K562 (cell line): Measurements from ENCODE around the gene LINGO3. TPM values are rescaled to one million over a fixed set of nuclear protein-coding genes. Genes with fewer than 3 reads are reported as not detected.

Experiments
- ATAC-seq: fragments of 200-7000 bp; cut with Tn5 transposase; 3 replicates; pipeline ENCODE4 v1.9.1; 2020; ENCODE audit warnings: moderate library complexity
- BruUV-seq: library from RNA; stranded (reverse); fragments of 400-500 nt; replicated peaks from 2 replicates; lab custom pipeline; 2021; lab: Mats Ljungman, UMichigan
- CTCF ChIA-PET: fragments of 300-600 bp; formaldehyde crosslinking; extraction: SDS; loops from one replicate; lab custom pipeline; 2021; ENCODE audit warnings: low intra/inter-chr PET ratio; lab: Yijun Ruan, JAX
- POLR2A ChIA-PET: fragments of 300-600, 350-650 bp; sonication (Branson Sonifier 250); formaldehyde crosslinking; extraction: SDS; loops from one replicate; lab custom pipeline; 2021; ENCODE audit warnings: antibody characterized with exemption, inconsistent platforms; lab: Yijun Ruan, JAX
- DNase-seq, 4 experiments: peaks; one replicate each; pipeline versions ENCODE4 v3.0.0 to v3.0.0-alpha.2; 2011 to 2018; ENCODE audit warnings: low spot score in 3 of 4, mixed read lengths in 3 of 4; ENCODE audit errors: extremely low read depth in 1 of 4
- FAIRE-seq: peaks from 2 replicates; lab custom pipeline; 2011; peaks lifted over from hg19 to GRCh38; lab: Jason Lieb, UNC
- H2AFZ ChIP-seq: 2 replicates; pipeline ENCODE4 v1.6.0; 2011; ENCODE audit warnings: low read depth, low read length, control low read depth, inconsistent platforms
- H3K27ac ChIP-seq: fragments of 200-600 bp; 3 replicates; pipeline ENCODE4 v1.8.0; 2011; ENCODE audit warnings: low read depth, mild to moderate bottlenecking, control low read depth, inconsistent platforms, low read length, moderate library complexity, mixed read lengths; ENCODE audit errors: extremely low read depth
- H3K27me3 ChIP-seq, 2 experiments: fragments of 300-600 bp in 1 of 2; 2 replicates in 1 of 2; 3 replicates in 1 of 2; pipeline versions ENCODE4 v1.6.0 to v1.8.0; 2011; ENCODE audit warnings: inconsistent platforms in 2 of 2, low read length in 2 of 2, mild to moderate bottlenecking in 1 of 2, mixed read lengths in 1 of 2, moderate library complexity in 1 of 2; ENCODE audit not compliant: control insufficient read depth in 2 of 2, insufficient read depth in 2 of 2
- H3K36me3 ChIP-seq: fragments of 300-600 bp; 3 replicates; pipeline ENCODE4 v1.8.0; 2011; ENCODE audit warnings: mild to moderate bottlenecking, low read length, inconsistent platforms; ENCODE audit not compliant: control insufficient read depth, insufficient read depth
- H3K4me1 ChIP-seq, 2 experiments: fragments of 200-600 bp in 1 of 2; replicated peaks in 1 of 2; 2 replicates in 1 of 2; 3 replicates in 1 of 2; pipeline versions ENCODE4 v1.5.1 to v1.8.0; 2011; ENCODE audit warnings: inconsistent platforms in 2 of 2, low read length in 2 of 2, mild to moderate bottlenecking in 1 of 2, mixed read lengths in 1 of 2, moderate library complexity in 1 of 2; ENCODE audit not compliant: control insufficient read depth in 2 of 2, insufficient read depth in 2 of 2
- H3K4me2 ChIP-seq: 2 replicates; pipeline ENCODE4 v1.6.1; 2011; ENCODE audit warnings: low read length, control low read depth, inconsistent platforms, mixed read lengths; ENCODE audit not compliant: insufficient read depth
- H3K4me3 ChIP-seq: fragments of 200-600 bp; sonication (generic), shearing (Covaris generic); 2 replicates; pipeline ENCODE4 v1.5.1; 2016; ENCODE audit warnings: control low read depth, inconsistent platforms
- H3K79me2 ChIP-seq: fragments of 200-600 bp; 3 replicates; pipeline ENCODE4 v1.8.0; 2011; ENCODE audit warnings: low read length, inconsistent platforms; ENCODE audit not compliant: control insufficient read depth, insufficient read depth
- H3K9ac ChIP-seq, 2 experiments: 2 replicates each; pipeline versions ENCODE4 v1.6.0 to v1.6.1; 2011; ENCODE audit warnings: low read depth in 2 of 2, low read length in 2 of 2, control low read depth in 1 of 2, inconsistent platforms in 1 of 2, mild to moderate bottlenecking in 1 of 2, mixed read lengths in 1 of 2; ENCODE audit not compliant: insufficient read depth in 1 of 2
- H3K9me1 ChIP-seq: one replicate; pipeline ENCODE4 v1.6.0; 2011; ENCODE audit warnings: inconsistent platforms, mild to moderate bottlenecking, low read length, moderate library complexity; ENCODE audit not compliant: control insufficient read depth, insufficient read depth
- H3K9me3 ChIP-seq: replicated peaks from 2 replicates; pipeline ENCODE4 v1.5.1; 2011; ENCODE audit warnings: low read depth, low read length, inconsistent platforms; ENCODE audit not compliant: control insufficient read depth, insufficient read depth
- H4K20me1 ChIP-seq: replicated peaks from 2 replicates; pipeline ENCODE4 v1.6.1; 2011; ENCODE audit warnings: low read length, inconsistent platforms, mixed read lengths; ENCODE audit not compliant: control insufficient read depth, insufficient read depth
- CAMTA2 ChIP-seq: fragments of 250-450 bp; sonication (Bioruptor Pico); conservative IDR thresholded peaks from 2 replicates; pipeline ENCODE4 v1.5.1; 2022
- FOXK1 ChIP-seq: sonication (generic); formaldehyde crosslinking; IDR thresholded peaks from 2 replicates; pipeline ENCODE4 v1.8.0; 2022; ENCODE audit warnings: missing genetic modification reagents, mild to moderate bottlenecking, borderline replicate concordance
- POLR2G ChIP-seq: fragments of 200-400 bp; formaldehyde crosslinking; IDR thresholded peaks from 2 replicates; pipeline ENCODE4 v1.6.1; 2017; ENCODE audit warnings: low read depth, mild to moderate bottlenecking, antibody characterized with exemption, low read length, moderate library complexity
- RBFOX2 ChIP-seq: fragments of 200-400 bp; formaldehyde crosslinking; IDR thresholded peaks from 2 replicates; pipeline ENCODE4 v1.6.1; 2017; ENCODE audit warnings: low read depth, mild to moderate bottlenecking, low read length, moderate library complexity
- RBM22 ChIP-seq: fragments of 200-400 bp; formaldehyde crosslinking; IDR thresholded peaks from 2 replicates; pipeline ENCODE4 v1.6.1; 2018; ENCODE audit warnings: low read length, low read depth; ENCODE audit not compliant: poor library complexity, severe bottlenecking
- SMARCE1 ChIP-seq: fragments of 450-650 bp; IDR thresholded peaks from 2 replicates; pipeline ENCODE4 v1.7.1; 2016; ENCODE audit warnings: mild to moderate bottlenecking
- WGBS: fragments of 100-300 bp; shearing (Covaris generic); methylation state at CpG from one replicate; pipeline ENCODE4 v1.1.6; 2016; ENCODE audit warnings: low coverage, mixed read lengths; ENCODE audit not compliant: insufficient coverage; ENCODE audit errors: missing lambda C conversion rate; 5-methylcytosine and 5-hydroxymethylcytosine counted together
- in situ Hi-C: fragments of 300-500 bp; cut with MboI; formaldehyde crosslinking; loops from 4 replicates; pipeline ENCODE4 v1.15.0; 2018; ENCODE audit warnings: inconsistent platforms, mixed read lengths
- intact Hi-C: fragments of 100-400 bp; cut with micrococcal nuclease; formaldehyde crosslinking; loops from 2 replicates; pipeline ENCODE4 v1.14.2; 2022
- polyA plus RNA-seq, 8 experiments: library from polyadenylated mRNA; depleted of rRNA in 4 of 8; stranded (reverse) in 5 of 8; unstranded in 3 of 8; fragments of >200 nt; fragmentation: Nextera tagmentation in 2 of 8; fragmentation: Illumina TruSeq in 1 of 8; extraction: Ambion mirVana in 2 of 8; extraction: Trizol in 1 of 8; gene quantifications; 2 replicates each; pipeline versions ENCODE4 v1.2.1 to v1.2.3, GENCODE V29; 2011 to 2014; ENCODE audit warnings: inconsistent platforms in 1 of 8, missing spikeins in 1 of 8
- total RNA-seq, 7 experiments: library from RNA; depleted of rRNA in 6 of 7; stranded (reverse); fragments of >200 nt in 6 of 7; fragmentation: Illumina TruSeq in 2 of 7; extraction: Trizol in 2 of 7; gene quantifications; 2 replicates each; pipeline versions ENCODE4 v1.2.1 to v1.2.3, GENCODE V29; 2011 to 2021; ENCODE audit warnings: low replicate concordance in 1 of 7

Gene LINGO3
- total and polyA plus RNA-seq, 9 of the 15 experiments (the other 6 are each of a cell fraction or from before 2014, with no cell fraction given), result 0.03 to 0.05 (median 0.03) TPM; not detected in 6

DNA sequence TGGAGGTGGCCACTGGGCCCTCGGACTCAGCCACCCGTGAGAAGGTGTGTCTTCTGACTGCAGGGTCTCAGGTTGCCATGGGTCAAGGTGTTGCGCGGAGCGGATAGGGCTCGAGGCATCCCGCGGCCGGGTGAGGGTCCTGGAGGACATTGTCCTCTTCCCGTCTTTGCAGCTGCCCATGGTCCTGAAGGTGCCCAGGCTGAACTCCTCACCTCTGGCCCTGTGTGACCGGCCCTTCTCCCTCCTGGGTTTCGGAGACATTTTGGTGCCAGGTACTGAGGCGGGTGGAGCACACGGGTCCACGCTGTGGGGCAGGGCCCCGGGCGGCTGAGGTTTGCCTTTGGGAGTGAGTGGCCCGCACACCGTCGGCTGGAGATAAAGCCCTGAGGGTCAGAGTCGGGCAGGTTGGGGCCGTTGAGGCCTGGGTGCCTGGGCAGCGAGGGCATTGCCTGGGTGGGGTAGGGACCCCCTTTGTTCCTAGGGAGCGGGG is 36.5 kb upstream of the LINGO3 start:
- Histone ChIP-seq H3K27me3 (no peaks in the 10 kb centered on the region), H3K9me3 (no peaks in the 10 kb centered on the region), H2AFZ (no peak overlapping the region), H3K79me2 (no peaks in the 10 kb centered on the region), H3K4me1 (peaks cover 19 to 61% of the 10 kb centered on the region in 2 experiments; a peak in 4 of 5 replicates), H3K27ac (no peak overlapping the region), H3K36me3 (peaks cover 42% of the 10 kb centered on the region; the same call in 2 of the 3 replicates), H4K20me1 (no peaks in the 10 kb centered on the region), H3K4me3 (no peak overlapping the region), H3K9ac (peak overlapping the region in 1 of 2 experiments; percentile 68; a peak in 1 of 4 replicates), H3K9me1 (no peaks in the 10 kb centered on the region), H3K4me2 (no peak overlapping the region)
- peak; percentile 47 for TF ChIP-seq RBM22
- no peak for TF ChIP-seq CAMTA2 (CRISPR knock-in tag)
- 0 out of 2 replicates have a peak, but pooled peaks have one; percentile 34 for TF ChIP-seq RBFOX2
- TF ChIP-seq POLR2G, result 0 out of 2 replicates have a peak, but pooled peaks have one; percentile 28
- CTCF ChIA-PET, result no interaction called here
- in situ Hi-C loops (no loop called here), intact Hi-C loops (no loop called here)
- no peak for FAIRE-seq
- ATAC-seq, result no peak
- POLR2A ChIA-PET, result interaction anchor here (0.5 kb wide), 1 partner anchor 12 kb away, joined by 4 read pairs; no protein-coding TSS in a partner anchor
- WGBS, result 91% methylated on average over 17 of the region's 24 CpGs
- no TSS peak for BruUV-seq
- DNase-seq, result no peak

DNA sequence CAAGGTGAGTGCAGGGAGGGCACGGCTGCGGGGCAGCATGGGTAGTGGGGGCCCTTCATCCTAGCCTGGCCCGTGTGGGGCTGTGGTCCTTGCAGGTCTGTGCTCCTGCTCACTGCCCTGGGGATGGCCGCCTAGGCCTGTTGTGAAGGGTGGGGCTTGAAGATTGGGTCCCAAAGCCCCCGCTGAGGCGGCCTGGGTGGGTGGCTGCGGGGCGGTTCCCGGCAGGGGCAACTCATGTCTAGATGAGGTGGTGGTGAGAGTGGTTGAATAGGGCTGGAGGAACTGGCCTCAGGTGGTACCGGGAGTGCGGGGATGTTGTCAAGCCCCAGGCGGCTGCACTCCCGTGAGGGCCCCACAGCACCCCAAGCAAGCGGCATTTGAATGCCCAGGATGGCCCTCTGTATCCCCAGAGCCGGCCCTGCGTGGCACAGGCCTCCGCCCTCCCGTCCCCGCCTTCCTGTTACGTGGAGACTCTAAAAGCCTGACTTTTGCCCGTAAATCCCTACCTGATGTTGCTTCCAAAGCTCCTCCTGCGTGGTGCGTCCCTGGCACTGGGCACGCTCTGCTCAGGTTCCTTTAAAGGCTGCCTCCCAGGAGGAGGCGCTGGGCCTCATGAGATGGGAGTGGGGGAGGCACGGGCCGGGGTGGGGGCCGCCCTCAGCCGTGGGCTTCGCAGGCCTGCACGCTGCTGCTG is 35.5 kb upstream of the LINGO3 start:
- peaks cover 19 to 66% of the 10 kb centered on the region in 2 experiments; a peak in 4 of 5 replicates for H3K4me1 ChIP-seq
- H3K27ac ChIP-seq, result no peak overlapping the region
- ChIA-PET CTCF (no interaction called here), POLR2A (no interaction called here)
- ATAC-seq, result no peak
- H3K9me3 ChIP-seq, result no peaks in the 10 kb centered on the region
- H3K4me3 ChIP-seq, result no peak overlapping the region
- FAIRE-seq, result no peak
- 95% methylated on average over 22 of the region's 31 CpGs for WGBS
- intact Hi-C loops (no loop called here), in situ Hi-C loops (no loop called here)
- no peaks in the 10 kb centered on the region for H3K9me1 ChIP-seq
- peaks cover 37% of the 10 kb centered on the region; the same call in 2 of the 3 replicates for H3K36me3 ChIP-seq
- H4K20me1 ChIP-seq, result no peaks in the 10 kb centered on the region
- peaks cover 2% of the 10 kb centered on the region; the same call in 1 of the 3 replicates for H3K79me2 ChIP-seq
- no peak overlapping the region for H2AFZ ChIP-seq
- TF ChIP-seq POLR2G, result peak; percentile 59; the same call in 1 of the 2 replicates
- TF ChIP-seq RBFOX2, result peak; percentile 24; the same call in 1 of the 2 replicates
- TF ChIP-seq FOXK1 (CRISPR knock-in tag), result no peak
- TF ChIP-seq SMARCE1, result no peak
- H3K27me3 ChIP-seq, result no peaks in the 10 kb centered on the region
- no peak overlapping the region for H3K4me2 ChIP-seq
- no TSS peak for BruUV-seq
- DNase-seq, result no peak
- H3K9ac ChIP-seq, result peak overlapping the region in 1 of 2 experiments; percentile 35; a peak in 1 of 4 replicates
